ENCODE measurements around the gene DAAM2.

DAAM2 gene

DNA sequence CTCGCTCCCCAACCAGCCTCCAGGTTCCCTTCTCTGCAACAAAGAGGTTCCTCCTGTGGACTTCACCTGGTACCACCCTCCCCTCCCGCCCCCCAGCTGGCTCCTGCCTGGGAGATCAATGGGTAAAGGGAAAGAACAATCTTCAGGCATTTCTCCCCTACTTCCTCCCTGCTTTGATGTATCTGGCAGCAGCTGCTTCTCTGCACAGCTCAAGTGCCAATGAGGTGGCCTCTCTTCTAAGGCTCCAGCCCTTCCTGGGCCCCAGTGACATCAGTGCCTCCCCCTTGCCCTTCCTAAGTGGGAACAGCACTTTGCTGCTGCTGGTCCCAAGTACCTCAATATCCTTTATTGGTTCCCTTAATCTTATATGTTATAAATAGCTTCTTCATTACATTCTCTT, 118.6 kb downstream of the DAAM2 start:
- no peak overlapping the region for H3K4me3 ChIP-seq
- H3K36me3 ChIP-seq (replicated peaks) = no peaks in the 10 kb centered on the region
- H3K4me1 ChIP-seq = no peaks in the 10 kb centered on the region
- no peaks in the 10 kb centered on the region for H3K27me3 ChIP-seq (ENCODE audit: low read depth)
- H3K9me3 ChIP-seq = no peaks in the 10 kb centered on the region
- in situ Hi-C loops (cut with MboI; ENCODE audit: low sequenced_read_pairs) = no loop called here
- DNase-seq (ENCODE audit: low spot score in 2 of 2) = no peak

DNA sequence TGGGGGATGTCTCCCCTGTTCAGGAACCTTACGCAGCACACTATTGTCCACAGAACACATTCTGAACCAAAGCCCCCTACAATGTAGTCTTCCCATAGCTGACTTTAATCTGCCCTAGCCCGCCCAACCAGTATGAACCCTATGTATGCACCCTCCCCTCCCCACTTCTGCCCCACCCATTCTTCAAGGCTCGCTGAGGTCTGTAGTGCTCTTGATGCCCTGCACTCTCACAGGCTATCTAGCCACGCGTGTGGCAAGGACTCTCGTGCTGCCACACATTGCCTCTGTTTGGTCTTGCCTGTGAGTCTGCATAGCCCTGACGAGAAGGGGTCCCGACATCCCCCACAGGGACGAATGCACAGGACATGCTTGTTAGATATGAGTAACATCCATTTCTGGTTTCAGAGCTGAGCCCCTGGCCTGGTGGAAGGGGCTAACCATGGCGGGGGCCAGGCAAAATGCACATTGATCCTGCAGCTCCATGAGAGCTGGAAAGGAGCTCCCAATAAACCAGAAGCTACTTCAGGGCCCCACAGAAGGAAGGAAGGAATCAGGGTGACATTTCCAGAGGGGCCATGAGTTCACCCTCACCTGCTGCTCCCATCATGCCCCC, 119.4 kb downstream of the DAAM2 start:
- Histone ChIP-seq H3K36me3 (replicated peaks) (no peaks in the 10 kb centered on the region), H3K27me3 (ENCODE audit: low read depth) (no peaks in the 10 kb centered on the region), H3K9me3 (no peaks in the 10 kb centered on the region), H3K4me3 (no peak overlapping the region), H3K4me1 (no peaks in the 10 kb centered on the region)
- DNase-seq (ENCODE audit: low spot score in 2 of 2) = no peak
- in situ Hi-C loops (cut with MboI; ENCODE audit: low sequenced_read_pairs) = no loop called here

DNA sequence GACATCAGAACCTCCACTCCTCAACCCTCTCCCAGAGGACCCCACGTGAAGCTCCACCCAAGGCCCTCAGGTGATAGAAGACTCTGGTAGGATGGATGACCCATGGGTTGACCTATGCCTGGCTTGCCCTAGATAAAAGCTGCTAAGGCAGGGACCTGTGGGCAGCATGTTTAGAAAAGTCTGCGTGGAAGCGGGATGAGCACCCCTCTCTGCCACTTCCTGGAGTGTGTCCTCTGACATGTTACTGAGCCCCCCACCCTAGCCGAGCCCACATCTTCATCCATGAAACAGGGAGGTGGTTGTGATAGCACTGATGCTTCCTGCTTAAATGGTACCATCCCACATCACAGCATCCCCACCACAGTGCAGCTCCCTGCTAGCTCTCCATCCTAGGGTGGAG, 120.3 kb downstream of the DAAM2 start:
- no peaks in the 10 kb centered on the region for H3K4me1 ChIP-seq
- H3K27me3 ChIP-seq (ENCODE audit: low read depth) = no peaks in the 10 kb centered on the region
- no peak overlapping the region for H3K4me3 ChIP-seq
- no peak for DNase-seq (ENCODE audit: low spot score in 2 of 2)
- H3K36me3 ChIP-seq (replicated peaks) = no peaks in the 10 kb centered on the region
- H3K9me3 ChIP-seq = no peaks in the 10 kb centered on the region
- in situ Hi-C loops (cut with MboI; ENCODE audit: low sequenced_read_pairs) = no loop called here

DNA sequence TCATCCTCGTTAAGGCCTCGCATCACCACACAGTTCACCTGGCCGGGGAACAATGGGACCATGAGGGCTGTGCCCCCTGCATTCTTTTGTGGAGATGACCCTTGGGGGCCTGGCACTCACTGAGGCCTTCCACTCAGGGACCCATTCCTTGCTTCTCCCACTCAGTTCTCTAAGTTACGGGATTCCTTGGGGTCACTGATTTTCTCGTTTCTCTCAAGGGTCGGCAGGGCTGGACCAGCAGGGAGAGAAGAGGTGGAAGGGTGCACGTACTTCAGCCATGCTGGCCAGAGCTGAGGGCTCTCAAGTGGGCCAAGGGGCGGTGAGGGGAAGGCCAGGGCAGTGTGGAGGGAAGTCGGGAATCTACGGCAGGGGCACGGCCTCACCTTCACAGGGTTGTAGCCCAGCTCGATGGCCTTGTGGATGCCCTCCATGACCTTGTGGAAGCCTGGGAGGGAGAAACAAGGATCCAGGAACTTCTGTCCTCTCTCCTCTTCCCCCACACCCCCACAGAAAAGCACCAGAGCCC, 121.3 kb downstream of the DAAM2 start:
- Histone ChIP-seq H3K4me1 (no peaks in the 10 kb centered on the region), H3K4me3 (no peak overlapping the region), H3K9me3 (no peaks in the 10 kb centered on the region), H3K36me3 (replicated peaks) (no peaks in the 10 kb centered on the region), H3K27me3 (ENCODE audit: low read depth) (no peaks in the 10 kb centered on the region)
- DNase-seq (ENCODE audit: low spot score in 2 of 2) = no peak
- in situ Hi-C loops (cut with MboI; ENCODE audit: low sequenced_read_pairs) = no loop called here

DNA sequence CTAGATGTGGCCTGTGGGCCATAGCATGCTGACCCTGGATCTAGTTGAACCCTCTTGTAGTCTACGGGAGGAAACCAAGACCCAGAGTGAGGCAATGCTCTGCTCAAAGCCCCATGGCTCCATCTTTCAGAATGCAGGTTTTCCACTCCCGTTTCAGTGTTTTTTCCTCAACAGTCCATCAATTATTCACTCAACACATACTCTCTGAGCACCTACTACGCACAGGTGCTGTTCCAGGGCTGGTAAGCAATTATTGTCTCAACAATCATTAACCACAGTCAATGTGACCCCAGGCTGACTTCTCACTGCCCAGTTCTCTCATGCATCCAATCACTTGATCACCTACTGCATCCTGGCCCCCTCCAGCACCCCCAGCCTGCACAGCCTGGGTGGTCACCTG, 122.1 kb downstream of the DAAM2 start:
- no peak for DNase-seq (ENCODE audit: low spot score in 2 of 2)
- H3K36me3 ChIP-seq (replicated peaks) = no peaks in the 10 kb centered on the region
- no peaks in the 10 kb centered on the region for H3K9me3 ChIP-seq
- no peaks in the 10 kb centered on the region for H3K4me1 ChIP-seq
- in situ Hi-C loops (cut with MboI; ENCODE audit: low sequenced_read_pairs) = no loop called here
- H3K27me3 ChIP-seq (ENCODE audit: low read depth) = no peaks in the 10 kb centered on the region
- H3K4me3 ChIP-seq = no peak overlapping the region

DNA sequence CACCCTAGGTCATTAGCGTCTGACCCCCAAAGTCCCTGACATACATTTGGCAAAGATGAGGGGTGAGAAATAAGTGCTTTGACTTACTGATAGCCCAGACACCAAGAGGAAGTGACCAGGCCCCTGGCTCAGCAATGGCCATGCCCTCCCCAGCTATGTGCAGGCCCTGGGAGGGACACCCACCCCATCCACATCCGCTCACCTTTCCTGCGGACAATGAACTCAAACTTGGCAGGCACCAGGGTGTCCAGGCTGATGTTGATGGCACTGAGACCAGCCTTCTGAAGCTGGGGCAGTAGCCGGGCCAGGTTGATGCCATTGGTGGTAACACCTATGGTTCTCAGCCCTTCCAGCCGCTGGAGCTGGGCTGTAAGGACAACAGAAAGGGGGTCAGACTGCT, 123.7 kb downstream of the DAAM2 start:
- no peaks in the 10 kb centered on the region for H3K27me3 ChIP-seq (ENCODE audit: low read depth)
- DNase-seq (ENCODE audit: low spot score in 2 of 2) = no peak
- H3K9me3 ChIP-seq = no peaks in the 10 kb centered on the region
- no peaks in the 10 kb centered on the region for H3K36me3 ChIP-seq (replicated peaks)
- H3K4me1 ChIP-seq = no peaks in the 10 kb centered on the region
- in situ Hi-C loops (cut with MboI; ENCODE audit: low sequenced_read_pairs) = no loop called here
- no peak overlapping the region for H3K4me3 ChIP-seq

DNA sequence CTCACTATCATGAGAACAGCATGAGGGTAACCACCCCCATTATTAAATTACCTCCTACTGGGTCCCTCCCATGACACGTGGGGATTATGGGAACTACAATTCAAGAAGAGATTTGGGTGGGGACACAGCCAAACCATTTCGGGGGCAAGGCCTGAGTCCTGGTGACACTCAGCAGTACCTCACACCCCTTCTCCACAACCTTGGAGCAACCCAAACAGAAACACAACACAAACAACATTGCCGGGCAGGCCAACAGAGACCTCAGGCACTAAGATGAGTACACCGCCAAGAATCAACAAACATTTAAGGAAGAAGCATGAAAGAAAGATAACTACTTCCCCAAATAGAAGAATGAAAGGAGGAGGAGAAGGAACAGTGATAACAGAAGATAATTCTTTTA, 125.2 kb downstream of the DAAM2 start:
- H3K4me3 ChIP-seq = no peak overlapping the region
- H3K4me1 ChIP-seq = no peaks in the 10 kb centered on the region
- no peaks in the 10 kb centered on the region for H3K9me3 ChIP-seq
- in situ Hi-C loops (cut with MboI; ENCODE audit: low sequenced_read_pairs) = no loop called here
- no peaks in the 10 kb centered on the region for H3K27me3 ChIP-seq (ENCODE audit: low read depth)
- no peak for DNase-seq (ENCODE audit: low spot score in 2 of 2)
- H3K36me3 ChIP-seq (replicated peaks) = no peaks in the 10 kb centered on the region

DNA sequence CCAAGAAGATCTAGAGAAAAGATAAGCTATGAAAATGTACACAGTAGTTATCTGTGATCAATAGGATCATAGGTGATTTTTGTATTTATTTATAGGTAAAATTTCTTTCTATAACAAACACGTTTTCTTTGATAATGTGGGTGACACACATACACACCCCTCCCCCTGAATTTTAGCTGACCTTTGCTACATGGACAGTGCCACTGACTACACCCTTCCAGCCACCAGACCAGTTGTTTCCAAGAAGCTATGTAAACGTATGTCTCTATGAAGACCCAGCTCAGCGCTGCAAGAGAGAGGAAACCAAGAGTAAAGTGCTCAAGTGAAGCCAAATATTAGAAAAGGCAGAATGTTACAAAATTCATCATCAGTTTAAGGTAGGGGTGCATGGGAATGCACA, 125.8 kb downstream of the DAAM2 start:
- DNase-seq (ENCODE audit: low spot score in 2 of 2) = no peak
- in situ Hi-C loops (cut with MboI; ENCODE audit: low sequenced_read_pairs) = no loop called here

DNA sequence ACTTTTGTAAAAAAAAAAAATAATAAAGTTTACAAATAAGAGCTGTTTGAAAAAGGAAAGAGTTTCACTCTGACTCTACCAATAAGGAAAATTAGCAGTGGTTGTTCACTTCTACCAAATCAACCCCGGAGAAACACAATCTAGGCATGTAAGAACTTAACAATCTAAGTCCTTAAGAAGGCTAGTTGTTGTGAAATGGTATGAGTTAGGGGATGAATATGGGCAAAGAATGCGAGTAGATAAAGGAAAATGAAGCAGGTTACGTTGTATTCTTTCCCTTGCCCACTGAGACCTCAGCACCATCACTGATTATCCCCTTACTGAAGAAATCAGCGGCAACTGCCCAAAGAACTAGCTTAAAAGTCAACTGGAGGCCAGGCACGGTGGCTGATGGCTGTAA, 126.7 kb downstream of the DAAM2 start:
- H3K4me1 ChIP-seq = no peaks in the 10 kb centered on the region
- H3K27me3 ChIP-seq (ENCODE audit: low read depth) = no peaks in the 10 kb centered on the region
- DNase-seq (ENCODE audit: low spot score in 2 of 2) = no peak
- in situ Hi-C loops (cut with MboI; ENCODE audit: low sequenced_read_pairs) = no loop called here
- no peaks in the 10 kb centered on the region for H3K9me3 ChIP-seq
- no peaks in the 10 kb centered on the region for H3K36me3 ChIP-seq (replicated peaks)
- H3K4me3 ChIP-seq = no peak overlapping the region

More for the DNA sequence above, 125.8 kb downstream of the DAAM2 start:
- Histone ChIP-seq H3K4me1 (no peaks in the 10 kb centered on the region), H3K4me3 (no peak overlapping the region), H3K9me3 (no peaks in the 10 kb centered on the region), H3K36me3 (replicated peaks) (no peaks in the 10 kb centered on the region), H3K27me3 (ENCODE audit: low read depth) (no peaks in the 10 kb centered on the region)

DNA sequence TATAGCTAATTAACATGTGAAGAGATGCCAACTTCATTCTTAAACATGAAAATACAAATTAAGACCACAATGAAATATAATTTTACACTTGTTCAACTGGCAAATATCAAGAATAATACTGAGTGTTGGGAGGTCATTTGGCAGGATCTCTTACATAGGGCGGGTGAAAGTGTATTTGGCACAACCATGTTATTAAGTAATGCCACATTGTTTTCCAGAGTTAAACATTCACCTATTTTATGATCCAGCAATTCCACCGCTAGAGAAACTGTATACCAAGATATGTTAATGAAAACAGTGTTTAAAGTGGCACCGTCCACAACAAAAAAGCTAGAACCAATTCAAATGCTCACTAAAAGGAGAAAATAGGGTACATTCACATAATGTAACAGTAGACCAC, 128.0 kb downstream of the DAAM2 start:
- H3K4me3 ChIP-seq = no peak overlapping the region
- no peaks in the 10 kb centered on the region for H3K9me3 ChIP-seq
- DNase-seq (ENCODE audit: low spot score in 2 of 2) = no peak
- in situ Hi-C loops (cut with MboI; ENCODE audit: low sequenced_read_pairs) = no loop called here
- H3K27me3 ChIP-seq (ENCODE audit: low read depth) = no peaks in the 10 kb centered on the region
- no peaks in the 10 kb centered on the region for H3K36me3 ChIP-seq (replicated peaks)
- no peaks in the 10 kb centered on the region for H3K4me1 ChIP-seq

DNA sequence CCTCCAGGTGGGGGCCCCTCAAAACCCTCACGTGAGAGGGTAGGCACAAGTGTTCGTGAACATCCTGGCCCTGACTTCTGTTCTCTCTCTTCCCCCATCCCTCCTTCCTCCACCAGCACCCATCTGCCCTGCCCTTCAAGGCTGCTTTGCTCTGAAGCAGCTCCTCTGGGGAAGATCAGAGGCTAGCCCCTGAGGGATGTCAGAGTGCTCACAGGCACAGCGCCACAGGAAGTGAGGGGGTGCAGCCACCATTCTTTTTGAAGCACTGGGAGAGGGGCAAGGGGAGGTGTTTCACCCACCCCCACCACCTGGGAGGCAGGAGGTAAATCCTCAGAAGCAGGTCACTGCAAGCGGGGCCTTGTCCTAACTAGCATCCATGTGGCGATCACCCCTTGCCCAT, 130.6 kb downstream of the DAAM2 start:
- Histone ChIP-seq H3K36me3 (replicated peaks) (no peaks in the 10 kb centered on the region), H3K27me3 (ENCODE audit: low read depth) (no peaks in the 10 kb centered on the region), H3K4me1 (no peaks in the 10 kb centered on the region), H3K9me3 (no peaks in the 10 kb centered on the region), H3K4me3 (no peak overlapping the region)
- DNase-seq (ENCODE audit: low spot score in 2 of 2) = no peak
- in situ Hi-C loops (cut with MboI; ENCODE audit: low sequenced_read_pairs) = no loop called here

DNA sequence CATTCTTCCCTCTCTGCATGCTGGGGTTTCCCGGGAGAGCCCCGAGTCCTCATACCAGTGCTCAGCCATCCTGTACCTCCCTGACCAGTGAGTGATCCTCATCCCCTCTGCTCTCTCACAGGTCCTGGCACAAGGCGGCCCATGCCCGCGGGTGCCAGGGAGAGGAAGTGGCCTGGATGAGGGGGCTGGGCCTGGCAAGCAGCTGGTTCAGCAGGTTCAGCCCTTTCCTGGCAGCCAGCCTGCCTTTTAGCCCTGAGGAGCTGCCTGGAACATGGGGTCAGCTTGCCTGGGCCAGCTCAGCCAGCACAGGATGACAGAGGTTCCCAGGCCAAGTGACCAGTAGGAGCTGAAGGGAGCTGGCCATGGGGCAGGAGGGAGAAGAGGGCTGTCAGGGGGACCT, 131.2 kb downstream of the DAAM2 start:
- H3K4me1 ChIP-seq = no peaks in the 10 kb centered on the region
- no peak for DNase-seq (ENCODE audit: low spot score in 2 of 2)
- no peaks in the 10 kb centered on the region for H3K9me3 ChIP-seq
- H3K4me3 ChIP-seq = no peak overlapping the region
- H3K27me3 ChIP-seq (ENCODE audit: low read depth) = no peaks in the 10 kb centered on the region
- in situ Hi-C loops (cut with MboI; ENCODE audit: low sequenced_read_pairs) = no loop called here
- no peaks in the 10 kb centered on the region for H3K36me3 ChIP-seq (replicated peaks)

DNA sequence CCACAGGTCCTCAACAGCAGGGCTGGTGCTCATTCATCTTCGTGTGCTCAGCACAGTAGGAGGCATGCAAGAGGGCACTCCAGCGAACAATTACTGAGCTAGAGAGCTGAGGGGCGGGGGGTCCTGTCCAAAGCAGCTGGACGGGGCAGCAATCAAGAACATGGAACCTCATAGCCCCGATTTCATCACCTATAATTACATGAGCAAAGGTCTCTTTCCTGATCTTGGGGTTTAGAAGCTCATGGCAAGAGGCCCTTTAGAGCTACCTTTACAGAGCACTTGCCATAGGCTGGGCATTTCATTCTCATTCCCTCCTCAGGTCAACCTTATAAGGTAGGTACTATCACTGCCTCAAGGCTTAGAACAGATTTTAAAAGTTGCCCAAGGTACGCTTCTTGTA, 131.7 kb downstream of the DAAM2 start:
- H3K4me1 ChIP-seq = no peaks in the 10 kb centered on the region
- H3K9me3 ChIP-seq = no peaks in the 10 kb centered on the region
- in situ Hi-C loops (cut with MboI; ENCODE audit: low sequenced_read_pairs) = no loop called here
- no peaks in the 10 kb centered on the region for H3K36me3 ChIP-seq (replicated peaks)
- no peak overlapping the region for H3K4me3 ChIP-seq
- no peaks in the 10 kb centered on the region for H3K27me3 ChIP-seq (ENCODE audit: low read depth)
- no peak for DNase-seq (ENCODE audit: low spot score in 2 of 2)

DNA sequence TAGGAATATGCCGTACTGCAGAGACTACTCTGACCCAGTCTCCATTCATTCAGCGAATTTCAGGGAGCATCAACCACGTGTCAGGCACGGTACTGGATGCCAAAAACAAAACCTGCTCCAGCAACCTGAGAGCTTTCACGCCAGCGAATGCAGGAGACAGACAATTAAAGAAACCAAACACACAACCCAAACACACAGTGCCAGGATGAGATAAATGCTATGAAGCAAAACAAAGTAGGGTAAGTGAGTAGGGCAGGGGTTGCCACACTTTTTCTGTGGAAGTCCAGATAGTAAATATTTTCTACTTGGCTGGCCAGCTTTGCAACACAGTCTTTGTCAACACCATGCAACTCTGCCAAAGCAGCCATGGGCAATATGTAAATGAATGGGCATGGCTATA, 132.1 kb downstream of the DAAM2 start:
- in situ Hi-C loops (cut with MboI; ENCODE audit: low sequenced_read_pairs) = no loop called here
- Histone ChIP-seq H3K27me3 (ENCODE audit: low read depth) (no peaks in the 10 kb centered on the region), H3K36me3 (replicated peaks) (no peaks in the 10 kb centered on the region), H3K4me3 (no peak overlapping the region), H3K4me1 (no peaks in the 10 kb centered on the region), H3K9me3 (no peaks in the 10 kb centered on the region)
- no peak for DNase-seq (ENCODE audit: low spot score in 2 of 2)
